ENCODE data around the gene MGMT. TPM values are rescaled to one million over a fixed set of nuclear protein-coding genes. Genes with fewer than 3 reads are reported as not detected.

Gene MGMT
- total RNA-seq, 6 experiments from 2014 or later, result 36.5 to 53.4 (median 42.3) TPM

- DNase-seq (no peak), ATAC-seq (no peak)
- TF ChIP-seq CTCF (IDR thresholded peaks at IDR 0.05), result no peak
- TF ChIP-seq POLR2A (IDR thresholded peaks at IDR 0.05), result no peak
- 88% methylated on average over 2 of the region's 2 CpGs for WGBS (ENCODE audit: insufficient coverage, low coverage, low lambda C conversion rate, missing lambda C conversion rate)
- H3K4me1 ChIP-seq, result peaks cover 0 to 7% (median 3%) of the 10 kb centered on the region in 4 donors
- H3K27ac ChIP-seq, result no peak overlapping the region
- H3K4me3 ChIP-seq, result no peak overlapping the region
- H3K27me3 ChIP-seq, result no peaks in the 10 kb centered on the region
- H3K36me3 ChIP-seq, result no peaks in the 10 kb centered on the region
- H3K9me3 ChIP-seq, result no peaks in the 10 kb centered on the region
- intact Hi-C loops (cut with DNase I), result no loop called here
Observed at GRCh38 chr10:129641351-129641750, 174.3 kb downstream of the MGMT start.

- WGBS (ENCODE audit: insufficient coverage, low coverage, low lambda C conversion rate, missing lambda C conversion rate), result 73% methylated on average over 5 of the region's 8 CpGs
- H3K4me1 ChIP-seq, result peaks cover 0 to 7% (median 3%) of the 10 kb centered on the region in 4 donors
- no peaks in the 10 kb centered on the region for H3K36me3 ChIP-seq
- TF ChIP-seq CTCF (IDR thresholded peaks at IDR 0.05), result no peak
- TF ChIP-seq POLR2A (IDR thresholded peaks at IDR 0.05), result no peak
- H3K4me3 ChIP-seq, result no peak overlapping the region
- intact Hi-C loops (cut with DNase I), result no loop called here
- DNase-seq, result no peak
- no peak overlapping the region for H3K27ac ChIP-seq
- no peaks in the 10 kb centered on the region for H3K9me3 ChIP-seq
- peak in 2 of 4 donors; percentile 18 to 19 for ATAC-seq
- H3K27me3 ChIP-seq, result no peaks in the 10 kb centered on the region
Observed at GRCh38 chr10:129641982-129642381, 174.9 kb downstream of the MGMT start.

- Histone ChIP-seq H3K4me1 (peaks cover 0 to 7% (median 3%) of the 10 kb centered on the region in 4 donors), H3K27me3 (no peaks in the 10 kb centered on the region), H3K9me3 (no peaks in the 10 kb centered on the region), H3K4me3 (no peak overlapping the region), H3K27ac (no peak overlapping the region), H3K36me3 (no peaks in the 10 kb centered on the region)
- no peak for TF ChIP-seq POLR2A (IDR thresholded peaks at IDR 0.05)
- TF ChIP-seq CTCF (IDR thresholded peaks at IDR 0.05), result no peak
- no peak for DNase-seq
- WGBS (ENCODE audit: insufficient coverage, low coverage, low lambda C conversion rate, missing lambda C conversion rate), result 67% methylated on average over 3 of the region's 3 CpGs
- intact Hi-C loops (cut with DNase I), result no loop called here
- peak; percentile 90 to 99 (median 96) for ATAC-seq
Observed at GRCh38 chr10:129642427-129642826, 175.4 kb downstream of the MGMT start.

GRCh38 chr10:129643266-129643665, 176.2 kb downstream of the MGMT start:
- no peak overlapping the region for H3K4me3 ChIP-seq
- no peak overlapping the region for H3K27ac ChIP-seq
- H3K27me3 ChIP-seq, result no peaks in the 10 kb centered on the region
- TF ChIP-seq CTCF (IDR thresholded peaks at IDR 0.05), result no peak
- TF ChIP-seq POLR2A (IDR thresholded peaks at IDR 0.05), result no peak
- WGBS (ENCODE audit: insufficient coverage, low coverage, low lambda C conversion rate, missing lambda C conversion rate), result 100% methylated on average over 2 of the region's 8 CpGs
- ATAC-seq, result no peak
- intact Hi-C loops (cut with DNase I), result no loop called here
- DNase-seq, result no peak
- peaks cover 0 to 7% (median 3%) of the 10 kb centered on the region in 4 donors for H3K4me1 ChIP-seq
- no peaks in the 10 kb centered on the region for H3K9me3 ChIP-seq
- no peaks in the 10 kb centered on the region for H3K36me3 ChIP-seq

- Histone ChIP-seq H3K27me3 (no peaks in the 10 kb centered on the region), H3K4me1 (peaks cover 0 to 7% (median 3%) of the 10 kb centered on the region in 4 donors), H3K9me3 (no peaks in the 10 kb centered on the region), H3K36me3 (peaks cover 0 to 2% (median 0%) of the 10 kb centered on the region in 4 donors), H3K4me3 (no peak overlapping the region), H3K27ac (no peak overlapping the region)
- 97% methylated on average over 7 of the region's 11 CpGs for WGBS (ENCODE audit: insufficient coverage, low coverage, low lambda C conversion rate, missing lambda C conversion rate)
- intact Hi-C loops (cut with DNase I), result no loop called here
- no peak for ATAC-seq
- no peak for TF ChIP-seq CTCF (IDR thresholded peaks at IDR 0.05)
- TF ChIP-seq POLR2A (IDR thresholded peaks at IDR 0.05), result no peak
- no peak for DNase-seq
Observed at GRCh38 chr10:129645487-129645886, 178.4 kb downstream of the MGMT start.
